GM19043 (cell line): Measurements from ENCODE around the gene CYP1B1.
"Not testable (repeated sequence)": the region's sequence is repeated elsewhere in the genome, so short reads cannot be mapped to it uniquely, and the experiment has no call there.

ENCODE experiments used
- ATAC-seq: cut with Tn5 transposase; IDR thresholded peaks from one replicate; pipeline ENCODE4 v1.9.1; 2021; ENCODE audit warnings: low read depth; ENCODE audit not compliant: unreplicated experiment

The CYP1B1 gene

GRCh38 chr2:38099099-38100028, 23.4 kb upstream of the CYP1B1 start:
- no peak for ATAC-seq

- no peak for ATAC-seq
These were observed 22.6 kb upstream of the CYP1B1 start for GRCh38 chr2:38098421-38099098.

- no peak for ATAC-seq
These were observed 22.0 kb upstream of the CYP1B1 start for GRCh38 chr2:38097988-38098385.

GRCh38 chr2:38097258-38097987, 21.5 kb upstream of the CYP1B1 start:
- ATAC-seq, result no peak

- peak; percentile 60 for ATAC-seq
These were observed 20.3 kb upstream of the CYP1B1 start for GRCh38 chr2:38095996-38096861.

- ATAC-seq, result no peak
These were observed 19.4 kb upstream of the CYP1B1 start for GRCh38 chr2:38095079-38095995.

- no peak for ATAC-seq
These were observed 17.7 kb upstream of the CYP1B1 start for GRCh38 chr2:38093527-38094165.

GRCh38 chr2:38092196-38092902, 16.4 kb upstream of the CYP1B1 start:
- ATAC-seq, result no peak

GRCh38 chr2:38091760-38092159, 15.8 kb upstream of the CYP1B1 start:
- ATAC-seq, result no peak

- ATAC-seq, result no peak
These were observed 15.0 kb upstream of the CYP1B1 start for GRCh38 chr2:38090928-38091327.

GRCh38 chr2:38090212-38090611, 14.3 kb upstream of the CYP1B1 start:
- ATAC-seq, result not testable (repeated sequence)

- ATAC-seq, result not testable (repeated sequence)
These were observed 10.2 kb upstream of the CYP1B1 start for GRCh38 chr2:38085998-38086698.

- not testable (repeated sequence) for ATAC-seq
These were observed 8.6 kb upstream of the CYP1B1 start for GRCh38 chr2:38084556-38084955.

- not testable (repeated sequence) for ATAC-seq
These were observed 6.8 kb upstream of the CYP1B1 start for GRCh38 chr2:38082727-38083126.

- ATAC-seq, result no peak
These were observed 4.4 kb upstream of the CYP1B1 start for GRCh38 chr2:38080346-38080745.

GRCh38 chr2:38079116-38080052, 3.4 kb upstream of the CYP1B1 start:
- no peak for ATAC-seq
